Raji (cell line): ENCODE measurements around the gene TCP1.

Experiments used
- POLR2A ChIP-seq: IDR thresholded peaks from 2 replicates; pipeline ENCODE4 v1.6.1; 2011; ENCODE audit warnings: low read depth, low read length, control low read depth; ENCODE audit not compliant: insufficient read depth

TCP1 gene

DNA sequence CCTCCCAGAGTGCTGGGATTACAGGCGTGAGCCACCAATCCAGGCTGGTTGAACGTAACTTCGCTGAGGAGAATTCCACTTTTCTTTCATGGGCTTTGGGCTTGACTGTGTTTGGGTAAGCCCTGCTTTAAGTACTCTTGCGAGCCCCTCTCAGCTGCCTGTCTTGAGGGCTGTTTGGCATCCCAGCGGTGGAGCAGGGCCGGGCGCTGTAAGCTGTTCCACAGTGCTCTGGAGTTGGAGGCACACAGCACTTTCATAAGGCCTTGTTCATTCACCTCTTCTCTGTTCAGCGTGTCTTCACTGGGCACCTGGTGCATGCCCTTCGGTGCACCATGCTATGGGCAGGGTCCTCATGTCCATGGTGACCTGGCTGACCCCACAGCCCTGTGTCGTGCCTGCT is 32.3 kb upstream of the TCP1 start:
- no peak for TF ChIP-seq POLR2A

DNA sequence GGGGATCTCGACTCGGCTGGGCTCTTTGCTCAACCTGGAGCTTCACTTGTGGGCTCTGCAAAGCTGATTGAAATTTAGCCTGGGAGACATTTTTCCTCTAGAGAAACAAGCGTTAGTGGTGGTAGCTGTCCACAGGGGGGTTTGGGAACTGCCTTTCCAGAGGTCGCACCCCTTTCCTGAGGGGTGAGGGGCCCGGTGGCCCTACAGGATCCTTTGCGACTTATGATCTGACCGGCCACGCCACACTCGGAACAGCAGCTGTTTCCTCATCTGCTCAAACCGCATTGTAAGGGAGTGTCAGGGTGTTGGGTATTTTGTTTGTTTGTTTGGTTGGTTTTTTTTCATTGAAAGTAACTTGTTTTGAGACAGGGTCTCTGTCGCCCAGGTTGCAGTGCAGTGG is 31.7 kb upstream of the TCP1 start:
- no peak for TF ChIP-seq POLR2A

DNA sequence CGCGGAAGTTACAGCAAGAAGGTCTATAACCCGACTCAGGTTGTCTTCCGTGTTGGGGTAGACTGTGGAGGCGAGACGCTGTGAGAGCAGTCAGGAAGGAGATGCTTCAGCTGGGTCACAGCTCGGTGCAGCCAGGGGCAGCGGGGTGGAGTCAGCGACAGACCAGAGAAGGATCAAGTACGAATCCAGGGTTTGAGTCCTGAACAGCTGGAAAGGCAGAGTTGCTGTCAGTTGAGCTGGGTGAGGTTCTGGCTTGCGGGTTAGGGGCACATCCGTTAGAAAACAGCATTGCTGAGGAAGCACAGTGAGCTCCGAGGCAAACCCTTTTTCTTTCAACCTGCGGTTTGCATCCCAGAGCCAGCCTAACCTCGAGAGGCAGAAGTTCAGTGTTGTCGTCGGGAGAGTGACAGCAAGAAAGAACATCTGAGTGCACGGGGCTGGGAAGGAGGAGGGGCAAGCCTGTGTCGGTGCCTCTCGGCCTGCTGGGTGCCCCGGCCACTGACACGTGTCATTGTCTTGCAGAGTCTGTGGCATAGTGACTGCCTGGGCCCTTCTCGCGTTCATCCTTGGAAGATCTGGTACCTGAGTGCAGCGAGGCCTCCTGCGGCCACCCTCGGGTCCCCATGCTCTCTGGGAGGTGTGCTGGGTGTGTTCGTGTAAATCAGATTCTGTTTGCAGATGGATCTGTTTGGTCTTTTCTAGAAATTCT is 30.7 kb upstream of the TCP1 start:
- no peak for TF ChIP-seq POLR2A

DNA sequence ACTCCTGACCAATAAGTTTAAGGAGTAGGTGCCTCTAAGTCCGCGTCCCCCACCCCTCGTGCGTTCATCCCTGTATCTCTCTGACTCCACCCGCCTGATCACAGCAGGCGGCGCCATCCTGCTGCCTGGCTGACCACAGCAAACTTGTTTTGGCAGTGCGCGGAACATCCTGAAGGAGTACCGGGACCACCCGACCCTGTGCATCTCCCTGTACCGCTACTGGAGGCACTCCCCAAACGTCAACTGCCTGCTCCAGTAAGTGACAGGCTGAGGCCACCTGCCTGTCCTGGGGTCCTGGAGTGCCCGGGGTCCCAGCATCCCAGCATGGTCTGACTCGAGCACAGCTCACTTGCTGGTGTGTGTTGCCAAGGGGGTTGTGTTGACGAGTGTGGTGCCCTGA is 29.7 kb upstream of the TCP1 start:
- TF ChIP-seq POLR2A: no peak

DNA sequence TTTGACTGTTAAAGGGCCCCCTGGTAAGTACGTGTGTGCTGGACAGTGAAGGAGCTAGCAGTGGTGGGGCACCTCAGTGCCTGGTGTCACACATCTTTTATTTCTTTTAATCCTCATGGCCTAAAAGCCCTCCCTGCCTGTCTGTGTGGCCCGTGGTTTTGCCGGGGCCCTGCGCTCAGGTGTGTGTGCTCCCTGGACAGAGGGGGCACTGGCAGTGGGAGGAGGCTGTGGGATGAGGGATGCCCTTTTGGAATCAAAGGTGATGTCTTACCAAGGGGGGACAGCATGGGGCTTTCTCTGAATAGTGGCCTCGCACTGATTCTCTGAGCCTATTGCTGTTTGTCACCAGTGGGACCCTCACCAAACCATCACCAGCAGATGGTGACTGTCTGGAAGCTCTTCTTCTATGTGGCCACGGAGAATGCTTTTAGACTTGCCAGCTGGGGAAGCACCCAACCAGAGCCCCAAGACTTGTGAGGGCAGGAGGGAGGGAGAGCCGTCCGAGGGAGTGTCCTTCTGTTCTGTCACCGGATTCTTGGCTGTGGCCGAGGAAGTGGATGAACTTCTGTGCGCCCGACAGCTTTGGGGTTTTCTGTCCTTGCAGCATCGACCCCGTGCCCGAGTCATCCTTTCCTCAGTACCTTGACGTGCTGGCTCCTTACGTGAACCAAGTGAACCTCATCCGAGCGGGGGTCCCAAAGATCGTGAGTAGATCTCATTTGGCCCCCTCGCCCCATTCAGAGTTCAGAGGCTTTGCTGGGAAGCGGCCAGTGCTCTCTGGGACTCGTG is 28.7 kb upstream of the TCP1 start:
- TF ChIP-seq POLR2A: no peak

DNA sequence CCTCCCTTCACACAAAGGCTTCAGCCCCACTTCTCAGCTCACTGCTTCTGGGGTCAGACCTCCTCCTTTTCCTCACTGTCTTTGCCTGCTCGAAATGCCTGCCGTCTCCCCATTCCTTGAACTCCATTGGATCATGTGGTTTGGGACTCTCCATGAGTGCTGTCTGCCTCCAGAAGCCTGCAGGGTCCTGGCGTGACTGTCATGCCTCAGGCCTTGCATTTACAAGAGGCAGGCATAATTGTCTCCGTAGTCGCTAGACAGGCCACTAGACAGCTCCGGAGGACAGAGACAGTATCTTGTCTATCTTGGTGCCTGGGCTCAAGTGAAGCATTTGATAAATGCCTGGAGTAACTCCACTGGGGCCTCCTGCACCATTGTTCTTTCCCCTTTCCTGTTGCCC is 26.0 kb upstream of the TCP1 start:
- TF ChIP-seq POLR2A: no peak

DNA sequence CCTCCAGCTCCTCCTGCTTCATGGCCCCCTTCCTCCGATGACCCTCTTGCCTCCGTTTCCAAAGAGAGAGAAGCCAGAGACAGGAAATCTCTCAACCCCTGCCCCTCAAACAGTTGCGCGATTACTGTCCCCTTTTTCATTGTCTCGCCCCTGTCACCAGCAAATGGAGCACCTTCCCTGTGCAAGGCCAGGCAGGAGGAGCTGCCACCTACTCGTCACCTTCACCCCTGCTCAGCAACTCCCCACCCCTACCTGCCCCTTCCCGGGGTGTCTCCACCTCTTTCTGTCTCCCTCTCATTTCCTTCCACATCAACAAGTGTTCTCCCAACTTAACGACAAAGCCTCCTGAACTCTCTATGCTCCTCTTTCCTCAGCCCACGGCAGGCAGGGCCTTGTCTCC is 24.4 kb upstream of the TCP1 start:
- no peak for TF ChIP-seq POLR2A

DNA sequence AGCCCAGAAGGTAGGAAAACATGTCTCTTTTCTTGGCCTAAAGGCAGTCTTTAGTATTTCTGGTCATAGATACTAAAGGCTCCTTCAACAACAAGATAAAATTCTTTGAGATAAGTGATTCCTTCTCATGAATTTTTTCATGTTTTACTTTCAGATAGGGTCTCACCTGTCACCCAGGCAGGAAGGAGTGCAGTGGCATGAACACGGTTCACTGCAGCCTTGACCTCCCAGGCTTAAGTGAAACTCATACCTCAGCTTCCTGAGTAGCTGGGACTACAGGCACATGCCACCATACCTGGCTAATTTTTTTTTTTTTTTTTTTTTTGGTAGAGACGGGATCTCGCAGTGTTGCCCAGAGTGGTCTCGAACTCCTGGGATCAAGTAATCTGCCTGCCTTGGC is 19.7 kb upstream of the TCP1 start:
- TF ChIP-seq POLR2A: no peak

DNA sequence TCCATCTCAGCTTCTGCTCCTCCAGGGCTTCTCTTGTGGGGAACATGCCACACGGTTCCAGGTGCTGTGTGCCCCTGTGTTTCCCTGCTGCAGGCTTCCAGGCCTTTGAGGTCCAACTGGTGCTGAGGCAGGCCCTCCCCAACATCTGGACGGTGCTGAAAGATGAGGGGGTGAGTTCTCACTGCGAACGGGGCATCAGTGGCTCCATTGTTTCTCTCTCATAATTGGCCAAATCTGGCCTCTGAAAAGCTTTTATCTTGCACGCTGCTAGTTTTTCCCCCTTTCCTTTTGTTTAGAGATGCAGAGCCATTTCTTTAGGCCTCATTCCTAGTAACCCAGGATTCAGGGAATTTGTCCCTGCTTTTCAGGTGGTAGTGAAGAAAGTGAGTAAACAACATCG is 19.2 kb upstream of the TCP1 start:
- TF ChIP-seq POLR2A: no peak

DNA sequence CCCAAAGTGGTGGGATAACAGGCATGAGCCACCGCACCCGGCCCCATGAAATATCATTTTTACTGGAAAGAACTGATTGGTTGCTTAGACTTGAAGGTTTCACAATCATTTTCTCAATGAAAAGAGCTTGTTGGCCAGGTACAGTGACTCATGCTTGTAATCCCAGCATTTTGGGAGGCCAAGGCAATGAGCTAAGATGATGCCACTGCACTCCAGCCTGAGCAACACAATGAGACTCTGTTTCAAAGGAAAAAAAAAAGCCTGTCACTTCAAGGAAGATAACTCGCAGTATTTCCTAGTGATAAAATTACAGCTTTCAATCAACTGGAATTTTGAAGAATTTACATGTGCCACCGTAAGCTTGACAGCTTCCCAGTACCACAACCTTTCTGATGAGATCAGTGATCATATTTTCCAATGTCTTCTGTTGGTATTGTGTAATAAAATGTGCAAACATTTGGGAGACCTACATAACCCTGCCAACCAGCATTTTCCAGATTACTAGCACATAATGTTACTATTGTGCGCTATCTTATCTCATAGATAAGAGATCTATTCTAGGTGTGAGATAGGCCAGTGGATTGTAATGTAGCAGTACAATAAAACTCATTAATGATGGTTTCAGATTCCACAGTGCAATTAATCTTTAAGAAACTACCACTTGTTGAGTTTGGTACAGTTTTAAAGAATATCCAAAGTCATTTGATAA is 17.9 kb upstream of the TCP1 start:
- no peak for TF ChIP-seq POLR2A

DNA sequence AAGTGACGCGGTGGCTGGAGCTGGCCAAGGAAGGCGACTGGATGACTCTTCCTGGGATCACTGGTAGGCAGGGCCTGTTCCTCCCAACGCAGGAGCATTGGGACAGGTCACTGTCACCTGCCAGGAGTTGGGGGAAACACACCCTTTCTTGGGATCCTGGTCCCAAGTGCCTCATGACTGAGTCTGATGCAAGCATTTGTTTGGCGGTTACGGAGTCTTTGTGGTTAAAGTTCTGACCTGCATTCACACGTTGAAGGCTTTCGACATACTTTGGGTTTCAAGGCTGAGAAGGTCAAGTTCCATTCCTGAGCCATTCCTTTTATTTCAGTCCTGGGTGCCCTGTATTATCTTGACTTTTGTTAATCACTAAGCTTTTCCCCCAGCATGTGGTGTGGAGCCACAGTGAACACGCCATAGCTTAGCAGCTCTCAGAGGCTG is 16.6 kb upstream of the TCP1 start:
- TF ChIP-seq POLR2A: no peak

DNA sequence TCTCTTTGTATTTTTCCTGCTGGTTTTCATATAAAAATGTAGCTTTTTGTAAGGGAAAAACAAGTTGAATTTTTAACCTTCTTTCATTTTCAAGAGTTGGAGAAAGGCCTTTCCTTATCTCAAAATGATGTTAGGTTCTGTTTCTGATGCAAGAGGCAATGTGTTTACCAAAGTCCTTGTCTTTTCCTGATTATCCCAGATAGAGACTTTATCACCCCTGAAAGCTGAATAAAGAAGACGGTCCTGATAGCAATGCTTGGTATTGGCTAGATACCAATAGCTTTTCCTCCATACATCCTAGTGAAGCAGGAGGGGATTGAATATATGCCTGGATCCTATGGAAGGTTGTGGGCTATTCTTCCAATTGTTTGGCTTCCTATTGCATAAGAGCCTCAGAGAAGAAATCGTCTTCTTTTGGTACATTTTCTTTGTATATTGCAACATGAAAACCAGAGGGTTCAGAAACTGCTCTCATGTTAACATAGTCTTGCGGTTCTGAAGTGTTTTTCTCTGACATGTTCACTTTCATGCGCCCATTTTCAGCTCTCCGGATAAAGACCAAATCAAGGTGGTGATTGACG is 16.1 kb upstream of the TCP1 start:
- TF ChIP-seq POLR2A: no peak

DNA sequence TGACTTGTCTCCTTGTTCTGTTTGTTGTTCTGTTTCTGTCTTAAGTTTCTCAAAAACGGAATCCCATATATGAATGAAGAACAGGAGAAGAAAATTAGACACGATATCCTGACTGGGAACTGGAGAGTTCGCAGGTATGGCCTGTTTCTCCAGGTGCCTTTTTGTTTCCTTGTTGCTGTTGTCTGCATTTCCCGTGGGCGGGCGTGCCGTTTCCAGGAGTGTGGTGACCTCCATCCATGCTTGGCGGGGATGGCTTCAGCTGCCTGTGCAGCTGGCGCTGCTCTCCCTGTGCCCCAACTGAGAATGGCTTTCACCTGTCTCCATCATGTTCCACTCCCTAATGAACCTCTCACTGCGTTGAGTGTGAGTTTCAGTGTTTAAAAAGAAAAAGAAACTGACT is 15.1 kb upstream of the TCP1 start:
- no peak for TF ChIP-seq POLR2A

DNA sequence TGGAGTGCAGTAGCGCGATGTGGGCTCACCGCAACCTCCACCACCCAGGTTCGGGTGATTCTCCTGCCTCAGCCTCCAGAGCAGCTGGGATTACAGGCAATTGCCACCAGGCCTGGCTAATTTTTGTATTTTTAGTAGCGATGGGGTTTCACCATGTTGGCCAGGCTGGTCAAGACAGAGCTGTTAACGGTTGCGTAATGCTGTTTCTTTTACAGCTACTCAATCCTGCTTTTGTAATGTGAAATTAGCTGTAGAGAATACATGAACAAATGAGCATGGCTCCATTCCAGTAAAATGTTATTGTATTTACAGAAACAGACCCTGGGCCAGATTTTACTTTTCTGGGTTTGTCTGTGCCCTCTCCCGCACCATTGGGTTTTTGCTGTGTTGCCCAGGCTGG is 12.5 kb upstream of the TCP1 start:
- TF ChIP-seq POLR2A: no peak

DNA sequence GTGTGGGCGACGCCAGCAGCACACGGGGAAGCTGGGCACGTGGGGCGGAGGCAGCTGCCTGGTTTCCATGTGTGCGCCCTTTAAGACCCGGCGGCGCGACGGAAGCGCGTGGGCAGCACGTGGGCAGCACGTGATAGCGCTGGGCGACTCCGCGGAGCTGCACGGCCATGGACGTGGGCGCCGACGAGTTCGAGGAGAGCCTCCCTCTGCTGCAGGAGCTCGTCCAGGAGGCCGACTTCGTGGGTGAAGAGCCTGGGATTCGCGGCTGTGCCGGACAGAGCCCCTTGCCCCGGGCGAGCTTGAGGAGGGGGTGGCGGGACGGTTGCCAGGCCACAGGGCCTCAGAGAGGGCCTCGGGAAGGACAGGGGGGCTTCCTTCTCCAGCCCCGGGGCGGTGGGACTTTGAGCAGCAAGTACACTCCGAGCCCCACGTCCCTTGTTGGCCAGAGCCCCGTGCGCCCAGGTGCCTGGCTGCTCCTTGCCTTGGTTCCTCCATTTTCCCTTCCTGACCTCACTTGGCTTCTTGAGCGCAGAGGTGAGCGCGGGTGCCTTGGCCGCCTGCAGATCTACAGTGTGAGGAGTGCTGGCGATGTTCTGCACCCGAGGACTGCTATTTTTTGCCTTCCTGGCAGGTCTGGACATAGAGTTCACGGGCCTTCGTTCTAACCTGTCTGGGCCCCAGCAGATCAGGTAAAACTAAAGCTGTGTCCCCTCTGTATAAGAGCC is 10.9 kb upstream of the TCP1 start, which contains the start of gene PNLDC1:
Gene PNLDC1 (plus strand): TSS at position 136 of the 725 bp plus-strand sequence. CDS start 32 bp downstream, at position 168.
- TF ChIP-seq POLR2A: no peak
